Inflammatory macrophage (primary cell): Measurements from ENCODE around the gene ZFP64.
"Not testable (repeated sequence)": the region's sequence is repeated elsewhere in the genome, so short reads cannot be mapped to it uniquely, and the experiment has no call there.

Experiments used
- DNase-seq, 2 donors: peaks; one replicate each; pipeline ENCODE4 v3.0.0-alpha.2; 2020 to 2022
- total RNA-seq, 18 experiments: gene quantifications; one replicate each; lab custom pipeline; 2026; ENCODE audit warnings: mixed read lengths in 6 of 18, inconsistent platforms in 2 of 18; lab: John Stamatoyannopoulos, UW

ZFP64 gene
- 0.75 to 8.5 (median 5.4) reads per million in 18 experiments for total RNA-seq

GRCh38 chr20:52191132-52191915 is at the start of gene ZFP64:
Gene ZFP64, minus strand, starts transcription at chr20:52191779. Its CDS starts 143 bp downstream, at chr20:52191636.
- peak; percentile 53 to 81 for DNase-seq

- DNase-seq = no peak
Observed at GRCh38 chr20:52240802-52241201, 49.2 kb upstream of the ZFP64 start.

GRCh38 chr20:52239102-52239501 is 47.5 kb upstream of the ZFP64 start:
- no peak for DNase-seq

DNA sequence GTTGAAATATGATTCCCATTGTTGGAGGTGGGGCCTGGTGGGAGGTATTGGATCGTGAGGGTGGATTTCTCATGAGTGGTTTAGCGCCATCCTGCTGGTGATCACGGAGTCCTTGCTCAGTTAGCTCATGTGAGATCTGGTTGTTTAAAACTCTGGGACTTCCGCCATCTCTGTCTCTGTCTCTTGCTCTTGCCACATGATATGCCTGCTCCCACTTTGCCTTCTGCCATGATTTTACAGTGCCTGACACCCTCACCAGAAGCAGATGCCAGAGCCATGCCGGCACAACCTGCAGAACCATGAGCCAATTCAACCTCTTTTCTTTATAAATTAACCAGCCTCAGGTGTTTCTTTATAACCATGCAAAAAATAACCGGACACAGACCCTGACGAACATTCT is 44.7 kb upstream of the ZFP64 start:
- DNase-seq = no peak

GRCh38 chr20:52235129-52235528 is 43.5 kb upstream of the ZFP64 start:
- no peak for DNase-seq

- DNase-seq = no peak
Observed at GRCh38 chr20:52234302-52235045, 42.9 kb upstream of the ZFP64 start.

- no peak for DNase-seq
Observed at GRCh38 chr20:52231230-52231746, 39.7 kb upstream of the ZFP64 start.

DNA sequence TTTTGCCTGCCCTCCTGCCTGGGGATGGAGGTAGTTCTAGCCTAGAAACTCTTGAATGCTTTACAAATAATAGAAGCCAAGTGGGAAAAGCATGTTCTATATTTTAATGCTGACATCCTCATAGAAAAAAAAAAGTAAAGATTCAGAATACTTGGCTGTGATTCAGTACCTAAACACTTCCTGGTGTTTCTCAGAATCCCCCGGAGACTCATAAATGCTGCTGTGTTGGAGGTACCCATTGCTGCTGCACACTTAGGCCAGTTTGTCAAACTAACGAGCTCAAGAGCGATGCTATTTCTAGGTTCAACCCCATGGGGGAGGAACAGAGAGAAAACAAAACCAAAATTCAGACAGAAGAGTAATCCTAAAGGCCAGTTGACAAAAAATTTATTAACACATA is 38.8 kb upstream of the ZFP64 start:
- DNase-seq = no peak

GRCh38 chr20:52229346-52229745 is 37.8 kb upstream of the ZFP64 start:
- DNase-seq = not testable (repeated sequence)

DNA sequence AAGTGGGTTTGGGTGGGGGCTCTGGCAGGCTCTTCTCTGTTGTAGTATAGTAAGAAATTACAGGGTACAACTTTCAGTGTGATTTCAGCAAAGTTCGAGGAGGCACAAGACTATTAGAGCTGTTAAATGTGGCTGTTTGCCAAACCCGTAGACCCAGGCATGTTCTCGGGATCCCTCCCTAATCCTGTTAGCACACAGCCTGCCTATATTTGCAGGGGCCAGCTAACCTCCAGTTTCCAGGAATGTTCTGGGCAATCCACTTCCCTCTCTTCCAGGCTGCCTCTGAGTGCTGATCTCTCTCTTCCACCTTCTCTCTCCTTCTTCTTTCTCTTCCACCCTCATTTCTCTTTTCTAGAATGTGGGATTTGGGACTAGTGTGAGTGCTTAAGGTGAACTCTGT is 34.8 kb upstream of the ZFP64 start:
- no peak for DNase-seq

DNA sequence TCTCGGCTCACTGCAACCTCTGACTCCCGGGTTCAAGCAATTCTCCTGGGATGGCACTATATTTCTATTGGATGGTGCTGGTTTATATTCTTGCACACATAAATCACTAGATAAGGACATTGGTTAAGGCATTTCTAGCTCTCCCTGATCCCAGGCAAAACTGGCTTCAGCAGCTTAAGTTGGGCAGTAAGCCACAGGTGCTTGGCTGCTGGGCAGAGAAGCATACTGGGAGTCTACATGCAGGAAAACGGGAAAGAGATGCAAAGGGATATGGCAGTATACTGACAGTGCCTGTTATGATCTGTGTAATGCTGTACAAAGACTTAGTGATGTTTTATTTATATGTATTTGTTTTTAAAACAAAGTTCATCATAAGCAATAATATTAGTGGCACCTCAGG is 33.3 kb upstream of the ZFP64 start:
- no peak for DNase-seq

DNA sequence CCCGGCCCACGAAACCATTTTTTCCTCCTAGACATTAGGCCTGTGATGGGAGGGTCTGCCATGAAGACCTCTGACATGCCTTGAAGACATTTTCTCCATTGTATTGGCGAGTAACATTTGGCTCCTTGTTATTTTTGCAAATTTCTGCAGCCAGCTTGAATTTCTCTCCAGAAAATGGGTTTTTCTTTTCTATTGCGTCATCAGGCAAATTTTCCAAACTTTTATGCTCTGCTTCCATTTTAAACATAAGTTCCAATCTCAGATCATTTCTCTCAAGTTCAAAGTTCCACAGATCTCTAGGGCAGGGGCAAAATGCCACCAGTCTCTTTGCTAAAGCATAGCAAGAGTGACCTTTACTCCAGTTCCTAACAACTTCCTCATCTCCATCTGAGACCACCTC is 29.8 kb upstream of the ZFP64 start:
- not testable (repeated sequence) for DNase-seq

DNA sequence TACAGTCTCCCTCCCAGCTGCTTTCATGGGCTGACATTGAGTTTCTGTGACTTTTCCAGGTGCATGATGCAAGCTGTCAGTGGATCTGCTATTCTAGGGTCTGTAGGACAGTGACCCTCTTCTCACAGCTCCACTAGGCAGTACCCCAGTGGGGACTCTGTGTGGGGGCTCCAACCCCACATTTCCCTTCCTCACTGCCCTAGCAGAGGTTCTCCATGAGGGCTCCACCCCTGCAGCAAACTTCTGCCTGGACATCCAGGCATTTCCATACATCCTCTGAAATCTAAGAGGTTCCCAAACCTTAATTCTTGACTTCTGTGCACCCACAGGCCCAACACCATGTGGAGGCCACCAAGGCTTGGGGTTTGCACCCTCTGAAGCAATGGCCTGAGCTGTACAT is 29.3 kb upstream of the ZFP64 start:
- not testable (repeated sequence) for DNase-seq

- no peak for DNase-seq
Observed at GRCh38 chr20:52219441-52219840, 27.9 kb upstream of the ZFP64 start.

- DNase-seq = no peak
Observed at GRCh38 chr20:52217689-52218395, 26.3 kb upstream of the ZFP64 start.

- DNase-seq = no peak
Observed at GRCh38 chr20:52213995-52214394, 22.4 kb upstream of the ZFP64 start.

DNA sequence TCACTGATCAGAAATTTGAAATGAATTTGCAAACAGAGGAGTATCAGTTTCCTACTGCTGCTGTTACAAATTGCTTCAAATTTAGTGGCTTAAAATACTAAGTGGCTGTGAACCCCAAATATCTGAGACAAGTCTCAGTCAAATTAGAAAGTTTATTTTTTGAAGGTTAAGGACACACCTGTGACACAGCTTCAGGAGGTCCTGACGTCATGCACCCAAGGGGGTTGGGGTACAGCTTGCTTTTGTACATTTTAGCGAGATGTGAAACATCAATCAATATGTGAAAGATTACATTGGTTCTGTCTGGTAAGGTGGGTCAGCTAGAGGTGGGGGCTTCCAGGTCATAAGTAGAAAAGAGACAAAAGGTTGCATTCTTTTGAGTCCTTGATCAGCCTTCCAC is 21.4 kb upstream of the ZFP64 start:
- no peak for DNase-seq

DNA sequence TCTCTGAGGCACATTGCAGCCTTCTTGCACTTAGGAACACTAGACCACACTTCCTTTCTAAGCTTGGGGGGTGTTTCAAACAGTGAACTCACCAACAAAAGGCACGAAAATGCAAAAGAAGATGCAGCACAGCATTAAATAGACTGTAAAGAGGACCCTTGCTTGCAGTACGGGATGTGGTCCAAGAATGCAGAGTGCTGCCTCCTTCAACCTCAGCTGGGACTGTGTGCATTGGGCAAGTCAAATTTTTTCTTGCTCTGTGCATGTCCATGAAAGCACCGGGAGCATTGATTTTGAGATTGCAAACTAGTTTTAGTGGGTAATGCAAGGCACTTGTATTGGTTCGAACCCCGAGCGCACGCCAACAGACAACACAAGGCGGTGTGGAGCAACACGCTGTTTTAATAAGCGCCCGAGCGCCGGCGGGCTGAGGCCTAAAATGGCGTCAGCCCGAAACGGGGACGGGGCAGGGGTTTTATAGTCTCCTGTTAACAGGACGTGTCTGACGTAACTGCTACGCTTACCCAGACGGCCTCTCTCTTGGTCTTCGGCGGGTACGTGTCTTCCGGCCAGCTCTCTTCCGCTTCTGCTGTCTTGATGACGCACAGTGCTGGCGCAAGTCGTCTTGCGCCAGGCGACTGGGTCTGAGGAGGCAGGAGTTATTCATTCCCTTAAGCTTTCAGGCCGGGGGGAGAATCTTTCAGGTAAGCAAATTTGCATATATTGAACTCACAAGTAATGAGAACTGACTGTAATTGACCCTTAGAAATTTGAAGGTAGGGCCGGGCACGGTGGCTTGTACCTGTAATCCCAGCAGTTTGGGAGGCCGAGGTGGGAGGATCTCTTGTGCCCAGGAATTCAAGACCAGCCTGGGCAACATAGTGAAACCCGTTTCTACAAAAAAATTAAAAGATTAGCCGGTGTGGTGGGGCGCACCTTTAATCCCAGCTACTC is 18.7 kb upstream of the ZFP64 start:
- DNase-seq = no peak

DNA sequence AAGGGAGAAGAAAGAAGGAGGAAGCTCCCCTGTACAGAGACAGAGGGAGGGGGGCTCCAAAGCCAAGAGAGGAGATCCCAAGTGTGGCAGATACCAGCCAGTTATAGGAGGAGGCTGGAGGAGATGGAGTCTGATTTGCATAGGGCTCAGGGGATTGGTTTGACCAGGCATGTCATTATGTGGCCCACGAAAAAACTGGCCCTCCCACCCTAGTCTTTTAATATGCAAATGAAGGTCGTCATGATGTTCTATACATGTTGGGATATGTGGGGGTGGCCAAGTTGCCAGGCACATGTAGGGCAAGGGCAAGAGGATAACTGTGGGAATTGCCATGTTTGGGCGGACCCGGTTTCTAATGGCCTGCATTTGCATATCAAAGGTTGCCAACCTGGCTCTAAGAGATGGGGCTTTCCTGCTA is 17.6 kb upstream of the ZFP64 start:
- DNase-seq = no peak

DNA sequence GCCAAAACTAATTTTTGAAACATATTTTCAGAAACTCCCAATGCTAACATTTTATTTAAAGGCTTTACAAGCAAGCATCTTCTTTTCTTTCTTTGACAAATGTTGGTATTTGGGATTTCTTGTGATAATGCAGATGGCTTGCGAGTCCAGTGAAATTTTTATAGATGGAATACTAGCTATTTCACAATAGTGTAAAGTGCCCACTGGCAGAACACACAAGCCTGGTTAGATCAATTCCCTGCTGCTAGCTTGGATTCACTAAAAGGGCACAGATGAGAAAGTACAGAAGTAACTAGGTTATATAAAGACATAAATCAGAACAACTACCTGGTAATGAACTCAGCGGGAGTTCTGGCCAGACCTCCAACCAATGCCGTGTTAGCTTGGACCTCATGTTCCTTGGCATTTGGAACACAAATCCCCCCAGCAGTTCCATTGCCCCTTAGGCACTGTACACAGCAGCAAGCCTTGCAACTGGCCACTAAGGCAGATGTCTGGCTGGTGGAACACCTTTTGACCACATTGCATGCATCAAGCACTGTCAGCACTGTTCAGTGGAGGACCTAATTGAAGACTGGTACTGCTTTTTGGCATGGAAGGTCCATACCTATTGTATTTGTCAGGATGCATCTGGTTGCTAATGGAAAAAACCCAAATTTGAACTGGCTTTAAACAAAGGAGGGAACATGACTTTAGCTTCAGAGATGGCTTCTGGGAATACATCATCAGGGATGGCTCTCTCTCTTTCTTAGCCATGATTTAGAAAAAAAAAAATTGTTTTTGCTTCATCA is 15.6 kb upstream of the ZFP64 start:
- DNase-seq = no peak

GRCh38 chr20:52204136-52204535 is 12.6 kb upstream of the ZFP64 start:
- DNase-seq = no peak
